Activated T-helper 1 cell treated with anti-CD3 and anti-CD28 coated beads, Interleukin-12 subunit alpha, Interleukin-12 subunit beta, Interleukin-2, Interleukin-4 antibody, amounts not matched to agents 30 ng/mL and 10 ng/mL and 1 ng/mL, durations not matched to agents 14 hours and 24 hours and 36 hours (primary cell): ENCODE measurements around the gene PHF8. TPM values are rescaled to one million over a fixed set of nuclear protein-coding genes. Genes with fewer than 3 reads are reported as not detected.

Experiments
- DNase-seq: peaks from one replicate; pipeline ENCODE4 v3.0.0; 2021; ENCODE audit warnings: low spot score
- H3K27ac Mint-ChIP-seq: one replicate; pipeline ENCODE4 v1.8.0; 2021; ENCODE audit warnings: mild to moderate bottlenecking, mixed read lengths
- H3K27me3 Mint-ChIP-seq: one replicate; pipeline ENCODE4 v1.8.0; 2022; ENCODE audit warnings: mild to moderate bottlenecking, moderate library complexity, mixed read lengths; ENCODE audit not compliant: insufficient read depth
- H3K36me3 Mint-ChIP-seq: one replicate; pipeline ENCODE4 v1.8.0; 2021; ENCODE audit warnings: low read depth, mixed read lengths
- H3K4me1 Mint-ChIP-seq: one replicate; pipeline ENCODE4 v1.8.0; 2021; ENCODE audit warnings: low read depth, mixed read lengths
- H3K4me3 Mint-ChIP-seq: one replicate; pipeline ENCODE4 v1.8.0; 2021; ENCODE audit warnings: mild to moderate bottlenecking, moderate library complexity, mixed read lengths
- H3K9me3 Mint-ChIP-seq: one replicate; pipeline ENCODE4 v1.8.0; 2021; ENCODE audit warnings: mixed read lengths
- intact Hi-C: fragments of 100-400 bp; cut with micrococcal nuclease; formaldehyde crosslinking; loops from one replicate; pipeline ENCODE4 v1.15.1; 2024
- total RNA-seq: library from RNA; stranded (reverse); gene quantifications from 2 replicates; pipeline ENCODE4 v1.2.3, GENCODE V29; 2022

PHF8 gene
- total RNA-seq, 1 donor from 2014 or later: 54.8 TPM

GRCh38 chrX:54048412-54048811, 4.1 kb upstream of the PHF8 start:
- no peak overlapping the region for H3K27ac Mint-ChIP-seq
- no peak for DNase-seq
- H3K27me3 Mint-ChIP-seq: no peaks in the 10 kb centered on the region
- H3K4me3 Mint-ChIP-seq: no peak overlapping the region
- H3K9me3 Mint-ChIP-seq: no peaks in the 10 kb centered on the region
- H3K36me3 Mint-ChIP-seq: no peaks in the 10 kb centered on the region
- peaks cover 11% of the 10 kb centered on the region for H3K4me1 Mint-ChIP-seq
- intact Hi-C loops: loop anchor here (10.0 kb wide), 2 partner anchors 306 to 1006 kb away; partner anchors contain the start of gene WNK3

- H3K4me3 Mint-ChIP-seq: peak overlapping the region; percentile 92
- no peaks in the 10 kb centered on the region for H3K9me3 Mint-ChIP-seq
- no peak for DNase-seq
- no peaks in the 10 kb centered on the region for H3K27me3 Mint-ChIP-seq
- peaks cover 13% of the 10 kb centered on the region for H3K4me1 Mint-ChIP-seq
- intact Hi-C loops: loop anchor here (2.0 to 10.0 kb wide), 3 partner anchors 309 to 1009 kb away; partner anchors contain the start of gene WNK3
- H3K36me3 Mint-ChIP-seq: peaks cover 7% of the 10 kb centered on the region
- peak overlapping the region; percentile 95 for H3K27ac Mint-ChIP-seq
Observed at GRCh38 chrX:54045563-54046228, 1.4 kb upstream of the PHF8 start.

- H3K4me1 Mint-ChIP-seq: peaks cover 18% of the 10 kb centered on the region
- no peaks in the 10 kb centered on the region for H3K27me3 Mint-ChIP-seq
- DNase-seq: no peak
- peak overlapping the region; percentile 92 for H3K4me3 Mint-ChIP-seq
- no peaks in the 10 kb centered on the region for H3K9me3 Mint-ChIP-seq
- peaks cover 11% of the 10 kb centered on the region for H3K36me3 Mint-ChIP-seq
- intact Hi-C loops: loop anchor here (1.0 to 10.0 kb wide), 12 partner anchors 138 to 1117 kb away; partner anchors contain the start of genes APEX2, FAM120C, GNL3L and RIBC1
- peak overlapping the region; percentile 95 for H3K27ac Mint-ChIP-seq
Observed at GRCh38 chrX:54044877-54045338, 635 bp upstream of the PHF8 start.

GRCh38 chrX:54043541-54044125, 640 bp downstream of the PHF8 start:
- Mint-ChIP-seq H3K4me1 (peaks cover 18% of the 10 kb centered on the region), H3K4me3 (peak overlapping the region; percentile 92), H3K27ac (peak overlapping the region; percentile 98), H3K36me3 (peaks cover 11% of the 10 kb centered on the region), H3K27me3 (no peaks in the 10 kb centered on the region), H3K9me3 (no peaks in the 10 kb centered on the region)
- DNase-seq: peak; percentile 22
- intact Hi-C loops: loop anchor here (1.0 to 10.0 kb wide), 12 partner anchors 140 to 1119 kb away; partner anchors contain the start of genes APEX2, FAM120C, GNL3L and RIBC1

- peaks cover 11% of the 10 kb centered on the region for H3K36me3 Mint-ChIP-seq
- peak overlapping the region; percentile 92 for H3K4me3 Mint-ChIP-seq
- intact Hi-C loops: loop anchor here (5.0 to 10.0 kb wide), 4 partner anchors 312 to 1119 kb away; partner anchors contain the start of gene WNK3
- DNase-seq: no peak
- H3K27me3 Mint-ChIP-seq: no peaks in the 10 kb centered on the region
- H3K4me1 Mint-ChIP-seq: peaks cover 18% of the 10 kb centered on the region
- no peaks in the 10 kb centered on the region for H3K9me3 Mint-ChIP-seq
- H3K27ac Mint-ChIP-seq: peak overlapping the region; percentile 98
Observed at GRCh38 chrX:54043056-54043455, 1.2 kb downstream of the PHF8 start.

- intact Hi-C loops: loop anchor here (5.0 to 10.0 kb wide), 4 partner anchors 312 to 1120 kb away; partner anchors contain the start of gene WNK3
- peak overlapping the region; percentile 92 for H3K4me3 Mint-ChIP-seq
- peak; percentile 4 for DNase-seq
Observed at GRCh38 chrX:54042609-54043021, 1.7 kb downstream of the PHF8 start.

GRCh38 chrX:54030329-54030728, 13.9 kb downstream of the PHF8 start:
- no peak for DNase-seq
- no peak overlapping the region for H3K27ac Mint-ChIP-seq
- no peaks in the 10 kb centered on the region for H3K27me3 Mint-ChIP-seq
- peaks cover 45% of the 10 kb centered on the region for H3K36me3 Mint-ChIP-seq
- peaks cover 16% of the 10 kb centered on the region for H3K4me1 Mint-ChIP-seq
- H3K4me3 Mint-ChIP-seq: no peak overlapping the region
- no peaks in the 10 kb centered on the region for H3K9me3 Mint-ChIP-seq
- intact Hi-C loops: no loop called here

More at GRCh38 chrX:54042609-54043021, 1.7 kb downstream of the PHF8 start:
- H3K27ac Mint-ChIP-seq: peak overlapping the region; percentile 98
- no peaks in the 10 kb centered on the region for H3K27me3 Mint-ChIP-seq
- peaks cover 18% of the 10 kb centered on the region for H3K4me1 Mint-ChIP-seq
- no peaks in the 10 kb centered on the region for H3K9me3 Mint-ChIP-seq
- H3K36me3 Mint-ChIP-seq: peaks cover 11% of the 10 kb centered on the region

- H3K4me3 Mint-ChIP-seq: no peak overlapping the region
- peaks cover 45% of the 10 kb centered on the region for H3K36me3 Mint-ChIP-seq
- peaks cover 18% of the 10 kb centered on the region for H3K4me1 Mint-ChIP-seq
- intact Hi-C loops: no loop called here
- no peaks in the 10 kb centered on the region for H3K27me3 Mint-ChIP-seq
- no peaks in the 10 kb centered on the region for H3K9me3 Mint-ChIP-seq
- no peak overlapping the region for H3K27ac Mint-ChIP-seq
- DNase-seq: no peak
Observed at GRCh38 chrX:54029529-54030143, 14.6 kb downstream of the PHF8 start.

GRCh38 chrX:54024350-54024749, 19.9 kb downstream of the PHF8 start:
- no peak for DNase-seq
- Mint-ChIP-seq H3K4me1 (peaks cover 18% of the 10 kb centered on the region), H3K4me3 (no peak overlapping the region), H3K27ac (no peak overlapping the region), H3K36me3 (peaks cover 48% of the 10 kb centered on the region), H3K27me3 (no peaks in the 10 kb centered on the region), H3K9me3 (no peaks in the 10 kb centered on the region)
- intact Hi-C loops: no loop called here

GRCh38 chrX:54012830-54013500, 31.3 kb downstream of the PHF8 start:
- H3K36me3 Mint-ChIP-seq: peaks cover 28% of the 10 kb centered on the region
- no peaks in the 10 kb centered on the region for H3K9me3 Mint-ChIP-seq
- intact Hi-C loops: no loop called here
- H3K4me3 Mint-ChIP-seq: no peak overlapping the region
- H3K27me3 Mint-ChIP-seq: no peaks in the 10 kb centered on the region
- H3K4me1 Mint-ChIP-seq: peaks cover 8% of the 10 kb centered on the region
- no peak overlapping the region for H3K27ac Mint-ChIP-seq
- no peak for DNase-seq

- Mint-ChIP-seq H3K36me3 (peaks cover 21% of the 10 kb centered on the region), H3K4me1 (no peaks in the 10 kb centered on the region), H3K9me3 (no peaks in the 10 kb centered on the region), H3K27ac (no peak overlapping the region), H3K4me3 (no peak overlapping the region), H3K27me3 (no peaks in the 10 kb centered on the region)
- no peak for DNase-seq
- intact Hi-C loops: no loop called here
Observed at GRCh38 chrX:54007682-54008081, 36.6 kb downstream of the PHF8 start.

- DNase-seq: no peak
- Mint-ChIP-seq H3K9me3 (no peaks in the 10 kb centered on the region), H3K4me3 (no peak overlapping the region), H3K36me3 (peaks cover 38% of the 10 kb centered on the region), H3K4me1 (no peaks in the 10 kb centered on the region), H3K27ac (peak overlapping the region; percentile 68), H3K27me3 (no peaks in the 10 kb centered on the region)
- intact Hi-C loops: no loop called here
Observed at GRCh38 chrX:53997724-53998123, 46.5 kb downstream of the PHF8 start.
